Uterus (tissue), 4 donors: Measurements from ENCODE around the gene WIPI1. TPM values are rescaled to one million over a fixed set of nuclear protein-coding genes. Genes with fewer than 3 reads are reported as not detected.

Source experiments
- DNase-seq, 2 donors: peaks; one replicate each; pipeline ENCODE4 v3.0.0-alpha.2; 2019 to 2020
- H3K27ac ChIP-seq, 2 donors: fragments of 200-600 bp; sonication (generic); 1 replicate in 1 of 2; 2 replicates in 1 of 2; pipeline ENCODE4 v1.5.1; 2016 to 2018
- H3K27me3 ChIP-seq, 2 donors: fragments of 200-600 bp; sonication (generic); one replicate each; pipeline ENCODE4 v1.5.1; 2018 to 2019; ENCODE audit warnings: control low read depth in 1 of 2
- H3K36me3 ChIP-seq, 2 donors: fragments of 200-600 bp; sonication (generic); one replicate each; pipeline ENCODE4 v1.5.1; 2019; ENCODE audit warnings: control low read depth in 1 of 2
- H3K4me1 ChIP-seq, 2 donors: fragments of 200-600 bp; sonication (generic); one replicate each; pipeline ENCODE4 v1.5.1; 2018 to 2019; ENCODE audit warnings: control low read depth in 1 of 2
- H3K4me3 ChIP-seq, 2 donors: fragments of 200-600 bp; sonication (generic); 1 replicate in 1 of 2; 2 replicates in 1 of 2; pipeline ENCODE4 v1.5.1; 2018 to 2019; ENCODE audit warnings: mild to moderate bottlenecking in 1 of 2
- H3K9me3 ChIP-seq, 2 donors: fragments of 200-600 bp; sonication (generic); one replicate each; pipeline ENCODE4 v1.5.1; 2019; ENCODE audit warnings: control low read depth in 1 of 2
- CTCF ChIP-seq, 4 experiments: fragments of 200-600 bp in 2 of 4; fragments of 450-650 bp in 2 of 4; sonication (generic) in 2 of 4; IDR thresholded peaks; one replicate each; pipeline ENCODE4 v1.5.1; 2016 to 2019; ENCODE audit warnings: antibody characterized with exemption in 4 of 4, mild to moderate bottlenecking in 2 of 4, moderate library complexity in 1 of 4
- POLR2A ChIP-seq, 2 donors: fragments of 450-650 bp; IDR thresholded peaks; one replicate each; pipeline ENCODE4 v1.6.1; 2016; ENCODE audit warnings: antibody characterized with exemption in 2 of 2, mild to moderate bottlenecking in 1 of 2, moderate library complexity in 1 of 2
- intact Hi-C: fragments of 100-400 bp; cut with DNase I; formaldehyde crosslinking; loops from one replicate; pipeline ENCODE4 v1.15.1; 2023; ENCODE audit warnings: low total_unique reads
- total RNA-seq, 4 donors: library from RNA; depleted of rRNA in 3 of 4; stranded (reverse); fragments of >200 nt in 3 of 4; gene quantifications; one replicate each; pipeline versions ENCODE4 v1.1.0 to v1.2.4, GENCODE V29; 2014 to 2023
- donor health status: DM: yes; HTN: yes; CAD: no.

The WIPI1 gene
- total RNA-seq, 4 donors from 2014 or later = 7.9 to 40.7 (median 27.9) TPM

- TF ChIP-seq POLR2A (IDR thresholded peaks at IDR 0.05) (no peak), CTCF (IDR thresholded peaks at IDR 0.05) (no peak)
- Histone ChIP-seq H3K4me3 (no peak overlapping the region), H3K9me3 (no peaks in the 10 kb centered on the region), H3K27me3 (no peaks in the 10 kb centered on the region), H3K36me3 (no peaks in the 10 kb centered on the region), H3K27ac (no peak overlapping the region), H3K4me1 (no peaks in the 10 kb centered on the region)
- intact Hi-C loops = no loop called here
- DNase-seq = no peak
Observed at GRCh38 chr17:68435361-68435760, 21.9 kb downstream of the WIPI1 start.

GRCh38 chr17:68433911-68434508, 23.3 kb downstream of the WIPI1 start:
- H3K9me3 ChIP-seq = no peaks in the 10 kb centered on the region
- no peaks in the 10 kb centered on the region for H3K36me3 ChIP-seq
- no peak for DNase-seq
- H3K27me3 ChIP-seq = no peaks in the 10 kb centered on the region
- TF ChIP-seq POLR2A (IDR thresholded peaks at IDR 0.05) (no peak), CTCF (IDR thresholded peaks at IDR 0.05) (no peak)
- intact Hi-C loops = no loop called here
- no peak overlapping the region for H3K4me3 ChIP-seq
- no peak overlapping the region for H3K27ac ChIP-seq
- H3K4me1 ChIP-seq = no peaks in the 10 kb centered on the region

- Histone ChIP-seq H3K4me3 (no peak overlapping the region), H3K27me3 (no peaks in the 10 kb centered on the region), H3K4me1 (no peaks in the 10 kb centered on the region), H3K9me3 (no peaks in the 10 kb centered on the region), H3K36me3 (no peaks in the 10 kb centered on the region), H3K27ac (no peak overlapping the region)
- intact Hi-C loops = no loop called here
- DNase-seq = no peak
- no peak for TF ChIP-seq POLR2A (IDR thresholded peaks at IDR 0.05)
- TF ChIP-seq CTCF (IDR thresholded peaks at IDR 0.05) = no peak
Observed at GRCh38 chr17:68433211-68433610, 24.1 kb downstream of the WIPI1 start.

GRCh38 chr17:68432086-68432864, 25.0 kb downstream of the WIPI1 start:
- H3K4me3 ChIP-seq = no peak overlapping the region
- H3K27ac ChIP-seq = no peak overlapping the region
- no peaks in the 10 kb centered on the region for H3K36me3 ChIP-seq
- H3K4me1 ChIP-seq = no peaks in the 10 kb centered on the region
- intact Hi-C loops = no loop called here
- no peak for DNase-seq
- H3K9me3 ChIP-seq = no peaks in the 10 kb centered on the region
- no peaks in the 10 kb centered on the region for H3K27me3 ChIP-seq
- TF ChIP-seq POLR2A (IDR thresholded peaks at IDR 0.05) (no peak), CTCF (IDR thresholded peaks at IDR 0.05) (no peak)

GRCh38 chr17:68431661-68432071, 25.6 kb downstream of the WIPI1 start:
- no peak overlapping the region for H3K27ac ChIP-seq
- no peaks in the 10 kb centered on the region for H3K36me3 ChIP-seq
- DNase-seq = no peak
- H3K9me3 ChIP-seq = no peaks in the 10 kb centered on the region
- H3K4me3 ChIP-seq = no peak overlapping the region
- TF ChIP-seq CTCF (IDR thresholded peaks at IDR 0.05) (peak in 1 of 4 experiments; percentile 28), POLR2A (IDR thresholded peaks at IDR 0.05) (no peak)
- H3K4me1 ChIP-seq = no peaks in the 10 kb centered on the region
- no peaks in the 10 kb centered on the region for H3K27me3 ChIP-seq
- intact Hi-C loops = no loop called here
